SJCRH30 (cell line): ENCODE data around the gene KYNU. TPM values are rescaled to one million over a fixed set of nuclear protein-coding genes. Genes with fewer than 3 reads are reported as not detected.
"Not testable (repeated sequence)": the region's sequence is repeated elsewhere in the genome, so short reads cannot be mapped to it uniquely, and the experiment has no call there.

Experiments used
- DNase-seq, 2 experiments: peaks; one replicate each; pipeline ENCODE4 v3.0.0-alpha.2; 2015 to 2020
- H3K27ac ChIP-seq: fragments of 250-450 bp; sonication (Bioruptor Pico); 2 replicates; pipeline ENCODE4 v1.5.1; 2020; ENCODE audit warnings: mild to moderate bottlenecking, moderate library complexity
- H3K27me3 ChIP-seq: fragments of 250-450 bp; sonication (Bioruptor Pico); 2 replicates; pipeline ENCODE4 v1.5.1; 2020; ENCODE audit warnings: mild to moderate bottlenecking, moderate library complexity
- H3K36me3 ChIP-seq: fragments of 250-450 bp; sonication (Bioruptor Pico); 2 replicates; pipeline ENCODE4 v1.5.1; 2020; ENCODE audit warnings: mild to moderate bottlenecking, moderate library complexity
- H3K4me1 ChIP-seq: fragments of 250-450 bp; sonication (Bioruptor Pico); 2 replicates; pipeline ENCODE4 v1.5.1; 2020; ENCODE audit warnings: mild to moderate bottlenecking, moderate library complexity
- H3K4me3 ChIP-seq: fragments of 250-450 bp; sonication (Bioruptor Pico); 2 replicates; pipeline ENCODE4 v1.5.1; 2020; ENCODE audit warnings: mild to moderate bottlenecking, moderate library complexity
- H3K9me3 ChIP-seq: fragments of 250-450 bp; sonication (Bioruptor Pico); replicated peaks from 2 replicates; pipeline ENCODE4 v1.5.1; 2020; ENCODE audit warnings: mild to moderate bottlenecking, moderate library complexity
- total RNA-seq: library from RNA; depleted of rRNA; stranded (reverse); fragments of >200 nt; shearing (Covaris generic); gene quantifications from 2 replicates; pipeline ENCODE4 v1.2.3, GENCODE V29; 2014

KYNU gene
- total RNA-seq, 1 experiment from 2014 or later = 0.02 TPM

DNA sequence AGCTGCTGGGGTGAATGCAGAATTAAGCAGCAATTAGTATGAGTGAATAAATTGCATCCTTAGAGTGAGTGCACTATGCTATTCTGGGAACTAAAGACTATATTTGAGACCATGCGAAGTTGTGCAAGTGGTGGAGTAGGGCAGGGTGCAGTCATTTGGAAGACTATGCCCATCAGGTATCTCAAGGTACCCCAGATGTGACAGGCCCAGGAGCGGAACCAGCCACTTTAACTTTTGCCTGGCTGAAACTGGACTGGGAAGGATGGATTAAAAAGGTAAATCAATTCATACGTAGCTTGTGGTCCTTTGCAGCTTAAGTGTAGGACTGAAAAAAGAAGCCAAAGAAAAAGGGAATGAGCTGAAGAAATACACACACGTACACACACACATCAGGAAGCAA is 1.7 kb downstream of the KYNU start:
- H3K27ac ChIP-seq = no peak overlapping the region
- no peaks in the 10 kb centered on the region for H3K9me3 ChIP-seq
- no peaks in the 10 kb centered on the region for H3K27me3 ChIP-seq
- no peak overlapping the region for H3K4me3 ChIP-seq
- H3K36me3 ChIP-seq = no peaks in the 10 kb centered on the region
- no peak for DNase-seq
- no peaks in the 10 kb centered on the region for H3K4me1 ChIP-seq

DNA sequence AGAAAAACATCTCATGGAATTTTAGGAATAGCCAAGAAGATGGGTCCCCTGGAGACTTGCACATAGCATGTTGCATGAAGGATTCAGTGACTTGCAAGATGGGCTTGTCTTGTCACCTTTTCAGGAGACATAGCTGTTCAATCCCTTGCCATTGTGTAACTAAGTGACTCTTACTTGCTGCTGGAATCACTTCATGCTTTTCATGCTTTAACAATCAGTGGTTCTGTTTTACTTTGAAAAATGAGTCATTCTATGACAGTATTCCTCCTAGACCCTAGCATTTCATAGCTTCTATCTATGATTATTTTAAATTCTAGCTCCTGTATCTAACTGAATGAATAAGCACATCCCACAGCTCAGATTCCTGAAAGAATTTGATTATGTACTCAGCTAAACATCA is 2.8 kb downstream of the KYNU start:
- H3K4me3 ChIP-seq = no peak overlapping the region
- H3K36me3 ChIP-seq = no peaks in the 10 kb centered on the region
- no peak for DNase-seq
- no peak overlapping the region for H3K27ac ChIP-seq
- H3K9me3 ChIP-seq = no peaks in the 10 kb centered on the region
- no peaks in the 10 kb centered on the region for H3K4me1 ChIP-seq
- no peaks in the 10 kb centered on the region for H3K27me3 ChIP-seq

DNA sequence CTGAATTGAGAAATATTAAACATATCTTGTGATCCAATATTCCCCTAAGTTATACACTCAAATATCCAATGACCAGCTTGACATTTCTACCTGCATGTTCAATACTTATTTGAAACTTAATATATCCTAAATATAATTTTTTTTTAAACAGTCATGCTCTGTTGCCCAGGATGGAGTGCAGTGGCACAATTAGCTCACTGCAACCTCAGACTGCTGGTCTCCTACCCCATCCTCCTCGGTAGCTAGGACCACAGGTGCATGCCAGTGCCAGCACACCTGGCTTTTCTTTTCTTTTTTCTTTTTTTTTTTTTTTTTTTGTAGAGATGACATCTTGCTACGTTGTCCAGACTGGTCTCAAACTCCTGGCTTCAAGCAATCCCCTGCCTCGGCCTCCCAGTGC is 4.2 kb downstream of the KYNU start:
- no peak for DNase-seq
- Histone ChIP-seq H3K4me3 (no peak overlapping the region), H3K27me3 (no peaks in the 10 kb centered on the region), H3K4me1 (no peaks in the 10 kb centered on the region), H3K27ac (no peak overlapping the region), H3K36me3 (no peaks in the 10 kb centered on the region), H3K9me3 (no peaks in the 10 kb centered on the region)

DNA sequence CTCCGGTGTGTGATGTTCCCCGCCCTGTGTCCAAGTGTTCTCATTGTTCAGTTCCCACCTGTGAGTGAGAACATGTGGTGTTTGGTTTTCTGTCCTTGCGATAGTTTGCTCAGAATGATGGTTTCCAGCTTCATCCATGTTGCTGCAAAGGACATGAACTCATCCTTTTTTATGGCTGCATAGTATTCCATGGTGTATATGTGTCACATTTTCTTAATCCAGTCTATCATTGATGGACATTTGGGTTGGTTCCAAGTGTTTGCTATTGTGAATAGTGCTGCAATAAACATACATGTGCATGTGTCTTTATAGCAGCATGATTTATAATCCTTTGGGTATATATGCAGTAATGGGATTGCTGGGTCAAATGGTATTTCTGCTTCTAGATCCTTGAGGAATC is 5.0 kb downstream of the KYNU start:
- H3K36me3 ChIP-seq, H3K4me1 ChIP-seq, H3K27ac ChIP-seq, DNase-seq, H3K27me3 ChIP-seq, H3K9me3 ChIP-seq, H3K4me3 ChIP-seq: not testable (repeated sequence)

DNA sequence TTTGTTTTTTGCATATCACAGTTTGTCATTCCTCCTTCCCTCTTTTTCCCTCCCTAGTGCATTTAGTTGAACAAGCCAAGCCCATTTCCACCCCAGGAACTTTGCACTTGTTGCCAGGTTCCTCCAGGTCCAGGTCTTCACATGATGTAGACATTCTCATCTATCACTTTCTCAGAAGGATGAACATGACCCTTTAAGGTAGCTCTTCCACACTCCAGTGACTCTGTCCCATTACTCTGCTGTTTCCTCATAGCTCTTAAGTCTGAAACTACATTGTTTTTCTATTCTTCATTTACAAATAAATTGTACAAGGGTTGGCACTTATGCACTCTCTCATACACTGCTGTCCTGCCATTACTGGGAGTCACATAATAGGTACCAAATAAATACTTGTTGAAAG is 6.1 kb downstream of the KYNU start:
- Histone ChIP-seq H3K27me3 (no peaks in the 10 kb centered on the region), H3K36me3 (no peaks in the 10 kb centered on the region), H3K9me3 (no peaks in the 10 kb centered on the region), H3K4me1 (no peaks in the 10 kb centered on the region), H3K27ac (no peak overlapping the region), H3K4me3 (no peak overlapping the region)
- no peak for DNase-seq

DNA sequence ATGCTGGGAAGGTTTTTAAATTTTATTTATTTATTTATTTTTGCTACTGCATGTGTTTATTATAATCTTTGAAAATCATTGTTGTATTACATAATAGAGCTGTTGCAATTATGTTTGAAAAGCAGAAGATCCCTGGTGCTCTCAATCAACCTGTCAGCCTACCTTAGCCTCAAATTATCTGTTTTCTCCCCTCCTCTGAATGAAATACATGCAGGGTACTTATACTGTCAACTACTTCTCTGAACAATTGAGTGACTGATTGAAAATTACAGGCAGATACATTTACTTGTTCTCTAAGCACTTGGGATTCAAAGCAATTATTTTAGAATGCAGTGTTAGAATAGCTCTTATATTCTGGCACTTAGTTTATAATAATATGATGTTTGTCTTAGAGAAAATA is 8.1 kb downstream of the KYNU start:
- Histone ChIP-seq H3K27me3 (no peaks in the 10 kb centered on the region), H3K36me3 (no peaks in the 10 kb centered on the region), H3K9me3 (no peaks in the 10 kb centered on the region), H3K4me3 (no peak overlapping the region), H3K4me1 (no peaks in the 10 kb centered on the region), H3K27ac (no peak overlapping the region)
- DNase-seq = no peak

DNA sequence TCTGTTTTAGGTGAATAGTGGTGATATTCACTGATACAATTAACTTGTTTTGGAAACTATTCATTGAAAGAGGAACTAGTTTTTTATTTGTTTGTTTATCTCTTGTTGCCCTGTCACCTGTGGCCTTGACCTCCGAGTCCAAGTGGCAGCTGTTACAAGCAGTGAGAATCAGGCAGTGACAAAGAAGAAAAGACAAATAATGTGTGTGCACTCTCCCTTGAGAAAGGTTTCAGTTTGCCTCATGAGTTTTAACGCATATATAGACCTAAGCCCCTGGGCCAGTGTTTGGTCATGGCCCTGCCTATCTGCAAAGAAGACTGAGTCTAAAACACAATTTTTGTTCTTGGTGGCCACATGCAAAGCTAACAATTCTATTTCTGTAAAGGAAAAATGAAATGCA is 15.3 kb downstream of the KYNU start:
- H3K27ac ChIP-seq = no peak overlapping the region
- no peak for DNase-seq
- no peaks in the 10 kb centered on the region for H3K36me3 ChIP-seq
- 0 out of 2 replicates have a peak, but pooled peaks cover 3% of the 10 kb centered on the region for H3K27me3 ChIP-seq
- no peak overlapping the region for H3K4me3 ChIP-seq
- H3K9me3 ChIP-seq = no peaks in the 10 kb centered on the region
- H3K4me1 ChIP-seq = peaks cover 3% of the 10 kb centered on the region; the same call in 1 of the 2 replicates

DNA sequence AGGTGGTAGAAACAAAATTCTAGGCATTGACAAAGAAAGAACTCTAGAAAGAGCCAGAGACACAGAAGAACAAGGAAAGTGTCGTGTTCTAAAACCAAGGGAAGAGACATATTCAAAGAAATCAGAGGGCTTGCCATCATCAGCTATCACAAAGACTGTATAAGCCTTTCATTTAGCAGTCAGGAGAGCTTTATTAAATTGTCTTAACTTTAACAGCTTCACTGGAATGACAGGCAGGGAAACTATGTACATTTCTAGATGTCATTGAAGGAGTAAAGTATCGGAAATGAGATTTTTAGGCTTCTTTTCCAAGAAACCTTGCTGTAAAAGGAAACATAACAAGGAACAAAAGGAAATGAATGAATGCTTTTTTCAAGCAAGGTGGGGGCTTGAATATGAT is 15.8 kb downstream of the KYNU start:
- no peak overlapping the region for H3K27ac ChIP-seq
- H3K27me3 ChIP-seq = 0 out of 2 replicates have a peak, but pooled peaks cover 3% of the 10 kb centered on the region
- H3K36me3 ChIP-seq = no peaks in the 10 kb centered on the region
- no peak for DNase-seq
- no peak overlapping the region for H3K4me3 ChIP-seq
- H3K4me1 ChIP-seq = peaks cover 3% of the 10 kb centered on the region; the same call in 1 of the 2 replicates
- H3K9me3 ChIP-seq = no peaks in the 10 kb centered on the region

DNA sequence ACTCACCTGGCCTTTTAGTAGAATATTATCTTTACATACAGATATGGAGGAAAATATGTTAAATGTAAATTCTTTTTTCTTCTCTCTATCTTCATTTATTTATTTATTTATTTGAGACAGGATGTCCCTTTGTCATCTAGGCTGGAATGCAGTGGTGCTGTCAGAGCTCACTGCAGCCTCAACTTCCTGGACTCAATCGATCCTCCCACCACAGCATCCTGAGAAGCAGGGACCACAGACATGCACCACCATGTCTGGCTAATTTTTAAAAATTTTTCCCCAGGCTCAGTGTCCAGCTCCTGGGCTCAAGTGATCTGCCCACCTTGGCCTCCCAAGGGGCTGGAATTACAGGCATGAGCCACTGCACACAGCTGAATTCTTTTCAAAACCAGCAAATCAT is 20.3 kb downstream of the KYNU start:
- no peaks in the 10 kb centered on the region for H3K9me3 ChIP-seq
- DNase-seq = peak in 1 of 2 experiments; percentile 6

DNA sequence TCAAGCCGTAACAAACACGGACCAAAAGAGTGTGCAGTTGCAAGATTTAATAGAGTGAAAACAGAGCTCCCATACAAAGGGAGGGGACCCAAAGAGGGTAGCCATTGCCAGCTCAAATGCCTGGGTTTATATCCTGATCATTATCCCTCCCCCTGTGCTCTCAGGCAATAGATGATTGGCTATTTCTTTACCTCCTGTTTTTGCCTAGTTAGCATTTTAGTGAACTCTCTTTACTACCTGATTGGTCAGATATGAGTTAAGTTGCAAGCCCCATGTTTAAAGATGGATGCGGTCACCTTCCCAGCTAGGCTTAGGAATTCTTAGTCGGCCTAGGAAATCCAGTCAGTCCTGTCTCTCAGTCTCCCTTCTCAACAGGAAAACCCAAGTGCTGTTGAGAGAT is 22.9 kb downstream of the KYNU start:
- not testable (repeated sequence) for H3K27me3 ChIP-seq, H3K4me3 ChIP-seq, H3K36me3 ChIP-seq, DNase-seq, H3K27ac ChIP-seq, H3K9me3 ChIP-seq, H3K4me1 ChIP-seq

More for the DNA sequence above, 20.3 kb downstream of the KYNU start:
- Histone ChIP-seq H3K4me1 (peaks cover 3% of the 10 kb centered on the region; the same call in 1 of the 2 replicates), H3K27ac (no peak overlapping the region), H3K27me3 (no peaks in the 10 kb centered on the region), H3K36me3 (no peaks in the 10 kb centered on the region), H3K4me3 (no peak overlapping the region)

DNA sequence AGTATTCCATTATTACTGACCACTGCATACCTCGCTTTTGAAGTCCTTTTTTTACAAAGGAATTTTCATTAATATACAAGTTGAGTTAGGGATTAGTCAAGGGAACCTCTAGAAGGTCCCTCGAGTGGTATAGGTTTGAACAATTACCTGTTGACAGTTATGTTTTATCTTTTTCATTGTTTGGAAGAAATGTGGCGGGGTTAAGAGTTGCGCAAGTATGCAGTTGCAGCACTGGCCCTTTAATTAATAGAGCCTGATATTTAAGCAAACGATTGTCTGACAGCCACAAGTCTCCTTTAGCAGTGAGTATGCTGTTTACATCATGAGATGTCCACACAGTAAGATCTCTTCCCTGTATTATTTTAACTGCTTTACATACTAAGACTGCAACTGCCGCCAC is 24.3 kb downstream of the KYNU start:
- Histone ChIP-seq H3K4me1 (peaks cover 3% of the 10 kb centered on the region; the same call in 1 of the 2 replicates), H3K27ac (no peak overlapping the region), H3K36me3 (no peaks in the 10 kb centered on the region), H3K9me3 (no peaks in the 10 kb centered on the region), H3K27me3 (peaks cover 3% of the 10 kb centered on the region), H3K4me3 (no peak overlapping the region)
- no peak for DNase-seq

DNA sequence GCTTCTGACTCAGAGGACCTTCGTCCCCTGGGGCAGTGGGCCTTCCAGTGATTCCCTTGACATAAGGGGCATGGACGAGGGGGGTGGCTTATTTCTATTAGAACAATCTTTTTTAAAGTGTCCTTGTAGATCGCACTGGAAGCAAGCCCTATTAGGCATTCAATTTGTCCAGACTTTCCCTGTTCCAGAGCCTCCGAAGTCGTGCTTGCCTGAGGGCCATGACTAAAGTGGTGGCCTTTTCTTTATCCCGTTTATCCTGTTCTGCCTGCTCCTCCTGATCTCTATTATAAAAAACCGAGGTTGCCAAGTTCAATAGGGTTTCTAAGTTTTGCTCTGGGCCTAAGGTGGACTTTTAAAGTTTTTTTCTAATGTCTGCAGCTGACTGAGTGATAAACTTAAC is 26.3 kb downstream of the KYNU start:
- H3K4me3 ChIP-seq, H3K9me3 ChIP-seq, H3K4me1 ChIP-seq, H3K36me3 ChIP-seq, DNase-seq, H3K27ac ChIP-seq, H3K27me3 ChIP-seq: not testable (repeated sequence)

DNA sequence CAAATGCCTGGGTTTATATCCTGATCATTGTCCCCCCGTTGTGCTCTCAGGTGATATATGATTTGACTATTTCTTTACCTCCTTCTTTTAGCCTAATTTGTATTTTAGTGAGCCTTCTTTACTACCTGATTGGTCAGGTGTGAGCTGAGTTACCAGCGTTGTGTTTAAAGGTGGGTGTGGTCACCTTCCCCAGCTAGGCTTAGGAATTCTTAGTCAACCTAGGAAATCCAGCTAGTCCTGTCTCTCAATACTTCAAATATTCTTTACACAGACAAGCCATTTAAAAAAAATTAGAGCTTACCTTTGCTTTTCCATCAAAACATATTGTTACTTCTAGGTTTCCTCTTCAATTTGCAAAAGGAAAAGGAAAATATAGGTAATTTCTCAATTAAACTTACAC is 30.2 kb downstream of the KYNU start:
- no peak overlapping the region for H3K4me3 ChIP-seq
- DNase-seq = no peak
- no peaks in the 10 kb centered on the region for H3K36me3 ChIP-seq
- no peaks in the 10 kb centered on the region for H3K9me3 ChIP-seq
- H3K27ac ChIP-seq = no peak overlapping the region
- no peaks in the 10 kb centered on the region for H3K4me1 ChIP-seq
- H3K27me3 ChIP-seq = peaks cover 3% of the 10 kb centered on the region

DNA sequence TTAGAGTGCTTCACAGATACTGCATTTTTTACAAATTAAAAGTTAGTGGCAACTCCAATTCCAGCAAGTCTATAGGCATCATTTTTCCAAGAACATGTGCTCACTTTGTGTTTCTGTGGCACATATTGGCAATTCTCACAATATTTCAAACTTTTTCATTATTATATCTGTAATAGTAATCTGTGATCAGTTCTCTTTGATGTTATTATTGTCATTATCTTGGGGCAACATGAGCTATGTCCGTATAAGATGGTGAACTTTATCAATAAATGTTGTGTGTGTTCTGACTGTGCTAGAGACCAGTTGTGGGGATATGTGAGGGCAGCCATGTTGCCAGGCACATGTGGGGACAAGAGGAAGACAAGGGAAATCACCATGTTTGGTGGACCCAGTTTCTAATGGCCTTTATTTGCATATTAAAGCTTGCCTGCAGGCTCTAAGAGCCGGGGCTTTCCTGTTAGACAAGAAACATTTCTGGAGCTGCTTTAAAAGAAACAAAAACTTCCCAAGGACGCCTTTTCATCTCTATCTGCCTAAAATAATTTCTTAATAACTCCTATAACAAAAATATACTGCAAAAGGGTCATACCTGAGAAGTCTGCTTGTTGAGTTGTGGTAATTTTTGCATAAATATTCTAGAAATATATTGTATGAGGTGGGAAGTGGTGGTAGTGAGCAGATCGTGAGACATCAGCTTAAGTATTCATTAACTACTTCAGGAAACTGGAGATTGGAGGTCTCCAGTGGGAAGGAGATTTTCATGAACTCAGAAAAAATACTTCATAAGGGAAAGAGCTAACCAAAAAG is 37.2 kb downstream of the KYNU start:
- no peaks in the 10 kb centered on the region for H3K4me1 ChIP-seq
- H3K4me3 ChIP-seq = no peak overlapping the region
- H3K9me3 ChIP-seq = no peaks in the 10 kb centered on the region
- DNase-seq = no peak
- no peaks in the 10 kb centered on the region for H3K27me3 ChIP-seq
- H3K36me3 ChIP-seq = no peaks in the 10 kb centered on the region
- H3K27ac ChIP-seq = no peak overlapping the region

DNA sequence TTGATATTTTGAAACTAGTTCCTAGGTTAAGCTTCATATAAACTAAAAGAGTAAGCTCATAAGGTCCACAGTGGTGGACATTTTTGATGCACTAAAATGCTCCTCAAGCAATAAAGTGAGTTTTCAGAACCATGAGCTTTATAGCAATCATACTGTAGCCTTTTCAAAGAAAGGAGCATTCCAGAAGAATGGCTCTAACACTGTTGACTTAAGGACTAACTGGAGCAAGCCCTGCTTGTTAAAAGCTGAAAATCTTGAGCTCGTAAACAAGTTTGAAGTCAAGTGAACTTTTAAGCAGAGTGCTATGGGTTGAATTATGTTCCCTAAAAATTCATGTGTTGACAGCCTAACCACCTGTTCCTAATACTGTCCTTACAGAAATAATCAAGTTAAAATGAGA is 38.0 kb downstream of the KYNU start:
- H3K27me3 ChIP-seq = no peaks in the 10 kb centered on the region
- DNase-seq = no peak
- H3K9me3 ChIP-seq = no peaks in the 10 kb centered on the region
- no peak overlapping the region for H3K27ac ChIP-seq
- no peaks in the 10 kb centered on the region for H3K36me3 ChIP-seq
- H3K4me3 ChIP-seq = no peak overlapping the region
- H3K4me1 ChIP-seq = no peaks in the 10 kb centered on the region

DNA sequence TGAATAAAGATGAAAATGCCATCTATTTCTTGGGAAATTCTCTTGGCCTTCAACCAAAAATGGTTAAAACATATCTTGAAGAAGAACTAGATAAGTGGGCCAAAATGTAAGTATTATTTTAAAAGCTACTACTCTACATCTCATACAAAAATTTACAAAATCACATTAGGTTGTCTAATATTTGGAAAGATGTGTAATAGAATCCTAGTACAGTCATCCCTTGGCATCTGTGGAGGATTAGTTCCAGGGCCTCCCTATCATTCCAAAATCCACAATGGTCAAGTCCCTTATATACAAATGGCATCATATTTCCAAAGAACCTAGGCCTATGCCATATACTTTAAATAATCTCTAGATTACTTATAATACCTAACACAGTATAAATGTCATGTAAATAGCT is 41.2 kb downstream of the KYNU start:
- peak; percentile 5 to 47 for DNase-seq
- Histone ChIP-seq H3K4me3 (no peak overlapping the region), H3K4me1 (no peaks in the 10 kb centered on the region), H3K27ac (no peak overlapping the region), H3K27me3 (no peaks in the 10 kb centered on the region), H3K9me3 (no peaks in the 10 kb centered on the region), H3K36me3 (no peaks in the 10 kb centered on the region)
